ENCODE measurements around the gene OTOL1.

DNA sequence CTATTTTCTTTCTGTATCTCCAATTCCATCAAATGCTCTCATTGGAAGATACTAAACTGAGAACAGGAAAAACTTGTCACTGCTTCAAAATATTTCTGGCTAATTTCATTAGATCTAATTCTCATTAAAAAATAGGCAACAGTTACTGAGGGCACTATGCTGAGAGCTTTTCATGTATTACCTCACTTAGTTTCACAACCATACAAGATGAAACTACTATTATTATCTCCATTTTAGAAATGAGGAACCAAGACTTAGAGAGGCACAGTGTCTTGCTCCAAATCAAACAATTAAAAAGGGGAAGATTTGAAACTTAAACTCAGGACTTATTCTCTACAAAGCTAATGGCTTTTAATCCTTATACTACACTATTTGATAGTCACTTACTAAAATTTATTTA is 7.2 kb upstream of the OTOL1 start:
- TF ChIP-seq CTCF (conservative IDR thresholded peaks at IDR 0.05; ENCODE audit: low read length) (no peak), EZH2phosphoT487 (IDR thresholded peaks at IDR 0.05; ENCODE audit: borderline replicate concordance) (no peak)
